ENCODE data around the gene SMIM43.
A peak's percentile ranks its signal among the peaks of the same experiment; 100 is the strongest.

The SMIM43 gene

DNA sequence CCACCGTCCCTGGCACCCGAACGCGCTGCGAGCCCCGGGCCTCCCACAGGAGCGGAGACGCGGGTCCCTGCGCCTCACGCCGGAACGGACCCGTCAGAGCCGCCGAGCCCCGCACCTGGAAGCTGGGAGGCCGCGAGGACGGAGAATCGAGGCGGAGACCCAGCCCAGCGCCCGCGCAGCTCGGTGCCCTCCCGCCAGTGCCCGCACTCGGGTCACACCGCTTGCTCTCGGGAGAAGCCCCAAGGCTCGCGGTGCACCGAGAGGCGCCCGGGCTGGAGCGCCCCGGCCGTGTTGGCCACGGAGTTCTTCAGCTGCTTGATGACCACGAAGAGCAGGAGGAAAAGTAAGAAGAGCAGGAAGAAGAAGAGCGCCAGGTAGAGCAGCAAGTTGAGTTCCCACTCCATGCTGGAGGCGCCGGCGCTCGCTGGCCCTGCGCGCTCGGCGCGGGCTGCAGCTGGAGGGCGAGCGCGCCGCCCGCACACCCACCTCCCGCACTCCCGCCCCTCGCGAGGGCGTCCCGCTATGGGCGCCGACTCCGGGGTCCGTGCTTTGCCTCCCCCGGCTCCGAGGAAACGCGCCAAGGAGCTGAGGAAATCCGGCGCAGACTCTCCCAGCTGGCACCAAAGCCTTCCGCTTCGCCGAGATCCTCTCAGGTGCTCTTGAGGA, at the start of gene SMIM43:
TSS of gene SMIM43 (minus strand) at position 463 of the 666 bp plus-strand sequence. CDS start at position 404, 59 bp downstream.
- no peak for DNase-seq

DNA sequence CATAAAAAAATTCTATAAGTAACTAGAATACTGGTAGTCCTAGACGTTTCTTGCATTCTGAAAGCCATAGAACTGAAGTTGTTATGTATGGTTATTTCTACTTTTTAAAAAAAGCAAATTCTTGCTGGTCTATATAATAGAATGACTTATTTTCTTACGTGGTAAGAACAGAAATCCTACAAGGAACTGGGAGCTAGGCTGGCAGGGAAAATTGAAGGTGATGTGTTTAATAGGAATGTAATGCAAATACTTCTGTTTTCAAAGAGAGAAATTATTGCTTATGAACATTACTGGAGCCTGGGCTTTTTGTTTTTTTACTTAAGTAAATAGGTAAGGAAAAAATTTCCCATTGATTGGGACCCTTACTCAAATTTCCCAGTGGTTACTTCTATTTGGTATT, 49.8 kb upstream of the SMIM43 start:
- no peak for DNase-seq

GRCh38 chr4:121811122-121811521, 46.2 kb upstream of the SMIM43 start:
- no peak for DNase-seq

DNA sequence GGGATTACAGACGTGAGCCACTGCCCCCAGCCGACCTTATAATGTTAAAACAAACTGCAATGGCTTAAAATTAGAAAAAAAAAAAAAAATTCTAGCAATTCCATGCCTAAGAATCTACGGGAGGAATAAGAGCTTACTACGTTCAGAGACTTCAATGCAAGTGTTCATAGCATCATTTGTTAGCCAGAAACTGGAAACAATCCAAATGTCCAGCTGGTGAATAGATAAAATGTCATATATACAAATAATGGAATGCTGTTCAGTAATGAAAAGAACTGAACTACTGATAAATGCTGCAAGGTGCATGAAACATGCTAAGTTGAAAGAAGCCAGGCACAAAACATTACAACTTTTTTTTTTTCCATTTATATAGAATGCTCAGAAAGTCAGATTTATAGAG, 41.4 kb upstream of the SMIM43 start:
- no peak for DNase-seq

GRCh38 chr4:121801715-121802075, 36.7 kb upstream of the SMIM43 start:
- no peak for DNase-seq

- DNase-seq = peak; percentile 85
These were observed 36.2 kb upstream of the SMIM43 start, which contains the start of gene EXOSC9 for GRCh38 chr4:121800961-121801714. TSS of gene EXOSC9 (plus strand) at chr4:121801323. CDS start at chr4:121801425, 102 bp downstream.

- no peak for DNase-seq
These were observed 35.6 kb upstream of the SMIM43 start for GRCh38 chr4:121800638-121800960.

DNA sequence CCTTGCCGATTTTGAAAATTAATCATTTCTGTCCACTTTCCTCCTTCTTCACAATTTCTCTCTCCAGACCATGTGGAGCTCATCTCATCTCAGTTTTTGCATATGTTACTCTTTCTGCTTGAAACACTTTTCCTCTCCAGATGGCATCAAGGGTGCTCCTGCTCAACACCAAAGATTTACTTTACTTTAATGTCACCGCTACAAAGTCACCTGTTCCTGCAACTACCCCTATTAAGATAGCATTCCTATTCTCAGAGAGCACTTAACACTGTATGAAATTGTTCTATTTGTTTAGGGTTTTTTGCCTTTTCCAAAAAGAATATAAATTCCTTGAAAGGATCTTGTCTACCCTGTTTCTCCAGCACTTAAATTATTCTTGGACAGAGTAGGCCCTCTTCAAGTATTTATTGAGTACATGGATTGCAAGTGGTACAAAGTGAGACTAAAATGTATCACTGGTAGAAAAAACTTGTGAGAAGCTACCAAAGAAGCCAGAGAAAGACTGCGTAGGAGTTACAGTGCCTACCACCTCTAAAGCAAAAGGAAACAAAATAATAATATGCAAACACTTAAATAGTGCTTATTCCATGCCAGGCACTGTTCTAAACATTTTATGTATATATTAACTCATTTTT, 35.0 kb upstream of the SMIM43 start:
- no peak for DNase-seq

GRCh38 chr4:121799208-121799823, 34.4 kb upstream of the SMIM43 start:
- DNase-seq = no peak

- no peak for DNase-seq
These were observed 31.3 kb upstream of the SMIM43 start for GRCh38 chr4:121796283-121796682.

- DNase-seq = no peak
These were observed 29.7 kb upstream of the SMIM43 start for GRCh38 chr4:121794505-121795188.

DNA sequence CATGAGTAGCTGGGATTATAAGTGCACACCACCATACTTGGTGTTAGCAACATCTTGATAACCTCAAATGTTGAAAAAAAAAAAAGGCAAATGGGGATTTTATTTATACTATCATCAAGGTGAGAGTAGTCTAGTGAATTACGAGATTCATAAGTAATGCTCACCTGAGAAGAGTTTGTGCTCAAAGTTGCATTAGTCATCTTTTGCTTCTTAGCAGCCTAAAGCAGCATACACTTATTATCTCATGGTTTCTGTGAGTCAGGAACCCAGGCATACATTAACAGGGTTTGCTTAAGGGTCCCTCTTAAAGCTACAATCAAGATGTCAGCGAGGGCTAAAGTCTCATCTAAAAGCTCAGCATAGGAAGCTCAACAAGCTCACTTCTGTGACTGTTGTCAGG, 28.0 kb upstream of the SMIM43 start:
- no peak for DNase-seq

DNA sequence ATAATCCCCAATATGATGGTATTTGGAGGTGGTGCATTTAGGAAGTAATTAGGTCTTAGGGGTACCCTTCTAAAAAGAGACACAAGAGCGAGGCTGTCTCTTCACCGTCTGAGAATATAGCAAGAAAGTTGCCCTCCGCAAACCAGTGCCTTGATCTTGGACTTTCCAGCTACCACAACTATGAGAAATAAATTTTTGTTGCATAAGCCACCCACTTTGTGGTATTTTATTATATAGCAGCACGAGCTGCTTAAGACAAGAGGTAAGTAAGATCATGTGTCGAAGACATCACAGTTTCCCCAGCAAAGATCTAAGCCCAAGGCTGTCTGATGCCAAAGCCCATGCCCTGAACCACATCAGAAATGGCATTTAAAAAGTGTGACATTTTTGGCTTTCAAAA, 26.5 kb upstream of the SMIM43 start:
- DNase-seq = no peak

- no peak for DNase-seq
These were observed 26.0 kb upstream of the SMIM43 start for GRCh38 chr4:121790976-121791375.

- no peak for DNase-seq
These were observed 25.2 kb upstream of the SMIM43 start for GRCh38 chr4:121789960-121790829.

DNA sequence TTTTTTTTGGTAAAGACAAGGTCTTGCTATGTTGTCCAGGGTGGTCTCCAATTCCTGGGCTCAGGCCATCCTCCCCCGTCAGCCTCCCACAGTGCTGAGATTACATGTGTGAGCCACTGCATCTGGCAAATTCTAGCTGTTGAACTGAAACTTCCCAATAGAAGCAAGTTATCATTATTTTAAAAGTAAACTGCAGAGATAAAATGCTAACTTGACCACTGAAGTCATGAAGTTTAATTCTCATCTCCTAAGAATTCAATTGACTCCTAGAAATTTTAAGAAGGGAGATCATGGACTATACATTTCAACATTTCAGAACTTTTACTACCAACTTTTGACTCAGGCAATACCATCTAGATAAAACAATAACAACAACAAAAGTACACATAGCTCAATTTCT, 24.5 kb upstream of the SMIM43 start:
- DNase-seq = no peak

DNA sequence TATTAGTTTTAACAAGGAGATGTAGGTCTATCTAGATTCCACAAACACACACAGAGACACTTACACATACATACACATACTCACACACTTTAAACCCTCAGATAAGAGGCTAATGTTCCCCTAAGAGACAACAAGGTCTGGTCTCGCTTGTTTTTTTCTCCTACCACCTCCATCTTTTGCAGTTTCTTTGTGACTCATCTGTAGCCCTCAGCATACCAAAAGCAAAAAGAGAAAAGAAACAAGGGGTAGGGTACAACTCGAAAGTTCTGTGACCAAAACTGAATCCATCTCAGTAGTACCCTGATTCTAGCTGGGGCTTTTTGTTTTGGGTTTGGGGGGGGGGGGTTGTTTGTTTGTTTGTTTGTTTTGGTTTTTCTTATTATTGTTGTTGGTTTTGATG, 23.9 kb upstream of the SMIM43 start:
- DNase-seq = no peak

DNA sequence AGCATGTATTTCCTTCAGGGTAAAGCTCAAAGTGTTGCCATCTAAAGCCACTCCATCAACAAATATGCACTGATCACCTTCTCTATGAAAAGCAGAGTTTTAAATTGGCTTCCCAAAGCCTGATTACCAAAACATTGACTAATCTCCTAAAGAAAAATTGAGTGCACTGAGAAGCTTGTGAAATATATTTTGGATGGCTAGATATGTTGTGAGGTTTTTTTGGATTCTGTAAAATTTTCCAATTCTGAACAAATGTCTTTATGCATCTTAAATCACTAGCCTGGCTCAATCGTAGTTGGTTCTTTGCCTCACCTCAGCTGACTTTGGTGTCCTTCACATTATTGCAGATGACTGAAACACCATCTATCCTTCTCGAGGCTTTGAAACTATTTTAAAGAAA, 21.3 kb upstream of the SMIM43 start:
- no peak for DNase-seq

GRCh38 chr4:121785479-121785878, 20.5 kb upstream of the SMIM43 start:
- no peak for DNase-seq

DNA sequence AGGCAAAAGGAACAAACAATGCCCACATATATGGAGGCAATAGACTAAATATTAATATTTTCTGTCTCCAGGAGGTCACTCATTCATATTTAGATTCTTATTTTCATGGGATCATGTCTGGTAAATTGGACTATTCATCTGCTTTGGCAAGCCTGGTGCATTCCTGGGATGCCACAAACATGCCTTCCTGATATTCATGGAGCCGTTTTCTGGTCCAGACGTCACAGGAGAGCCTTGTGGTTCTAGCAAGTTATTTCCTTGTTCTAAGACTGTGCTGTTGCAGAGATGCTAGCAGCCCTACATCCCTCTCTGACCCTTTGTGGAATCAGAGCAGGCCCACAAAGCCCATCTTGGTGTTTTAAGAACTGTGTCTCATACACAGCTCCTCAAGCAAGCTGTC, 20.0 kb upstream of the SMIM43 start:
- DNase-seq = no peak

- no peak for DNase-seq
These were observed 19.4 kb upstream of the SMIM43 start for GRCh38 chr4:121784401-121784800.

- no peak for DNase-seq
These were observed 18.2 kb upstream of the SMIM43 start for GRCh38 chr4:121783210-121783609.

Measured in SIG-M5 (cell line).